A549 treated with AZD9567 at 1 μM for 4 hours (cell line): Measurements from ENCODE around the gene RBM22. TPM values are rescaled to one million over a fixed set of nuclear protein-coding genes. Genes with fewer than 3 reads are reported as not detected.

Experiments
- total RNA-seq: library from RNA; stranded (reverse); fragments of 200-300 nt; extraction: Qiagen RNA extraction; gene quantifications from 5 replicates; pipeline ENCODE4 v1.2.3, GENCODE V29; 2022; ENCODE audit not compliant: insufficient read depth

Gene RBM22
- total RNA-seq = 44.1 to 78.1 TPM (median 46.8 TPM) in 5 replicates

DNA sequence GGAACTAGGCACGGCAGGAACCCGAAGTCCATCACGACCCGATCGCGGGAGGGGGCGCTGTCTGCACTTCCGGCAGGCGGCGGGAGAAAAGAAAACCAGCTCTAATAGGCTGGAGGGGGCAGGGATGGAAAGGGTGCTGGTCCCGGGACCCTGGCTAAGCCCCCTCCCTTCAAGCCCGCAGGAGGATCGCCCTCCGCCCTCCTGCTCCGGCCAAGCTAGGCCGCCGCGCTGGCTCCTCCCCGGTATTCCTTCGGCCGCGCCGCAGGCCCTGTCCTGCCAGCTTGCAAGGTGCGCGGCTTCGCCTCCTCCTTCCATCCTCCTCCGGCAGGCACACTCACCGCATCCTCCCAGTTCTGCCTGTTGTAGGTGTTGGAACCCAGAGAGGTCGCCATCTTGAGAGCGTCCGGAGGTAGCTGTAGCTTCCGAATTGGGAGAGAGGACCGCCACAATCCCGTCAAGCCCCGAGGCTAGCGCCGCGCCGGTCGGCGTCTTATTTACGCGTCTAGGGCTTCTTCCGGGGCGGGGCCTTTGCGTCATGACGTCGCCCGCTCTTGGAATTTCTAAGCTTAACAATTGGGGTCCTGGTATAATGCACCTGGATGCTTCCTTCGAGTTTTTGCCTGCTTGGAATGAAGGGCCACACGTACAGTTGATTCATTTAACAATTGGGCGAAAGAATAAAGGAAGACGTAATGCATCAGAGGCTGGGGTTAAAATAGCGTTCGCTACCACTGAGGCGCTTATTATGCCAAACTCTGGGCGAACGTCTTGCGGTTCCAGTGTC, at the start of gene RBM22:
Gene RBM22 (minus strand): TSS at position 469 of the 784 bp plus-strand sequence. CDS start 77 bp downstream, at position 392.

DNA sequence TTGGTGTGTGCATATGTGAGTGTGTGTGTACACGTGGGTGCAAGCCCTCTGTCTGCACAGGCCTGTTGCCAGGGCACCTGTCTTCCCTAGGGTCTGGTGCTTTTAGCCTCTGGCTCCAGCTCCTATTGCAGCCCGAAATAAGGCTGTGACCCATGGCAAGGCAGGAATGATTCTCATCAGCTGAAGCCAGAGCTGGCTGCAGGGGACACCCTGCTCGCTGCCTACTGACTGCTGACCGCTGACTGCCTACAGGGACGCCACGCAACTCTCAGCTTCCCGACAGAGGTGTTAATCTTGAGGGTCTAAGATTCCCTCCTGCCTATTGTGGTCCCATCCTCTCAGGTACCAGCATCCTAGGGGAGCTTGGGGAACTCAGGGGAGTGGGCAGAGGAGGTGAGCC, 39.8 kb downstream of the RBM22 start, which contains the start of gene MYOZ3:
Gene MYOZ3 (plus strand): TSS at position 166 of the 400 bp plus-strand sequence. CDS start 1,691 bp downstream, outside the sequence.

Other genes with a start within 250 kb of the RBM22 start
- 43.9 to 55.7 TPM (median 53.4 TPM) in 5 replicates for gene NDST1, start 192.9 kb downstream of the RBM22 start, total RNA-seq
- 17.6 to 22.8 TPM (median 19.1 TPM) in 5 replicates for gene SYNPO, start 60.4 kb downstream of the RBM22 start, total RNA-seq
- 0.02 to 0.06 TPM (median 0.02 TPM) in 3 of 5 replicates, not detected in the others for gene MYOZ3, start 39.8 kb downstream of the RBM22 start, total RNA-seq
- 16.1 to 28.5 TPM (median 17.6 TPM) in 5 replicates for gene DCTN4, start 58.0 kb upstream of the RBM22 start, total RNA-seq
- 8.0 to 11.4 TPM (median 9.0 TPM) in 5 replicates for gene SMIM3, start 77.7 kb upstream of the RBM22 start, total RNA-seq
- gene IRGM, start 145.5 kb upstream of the RBM22 start, total RNA-seq = 0.14 to 0.36 TPM (median 0.22 TPM) in 4 of 5 replicates, not detected in the other
- 1.8 to 2.6 TPM (median 2.4 TPM) in 5 replicates for gene ZNF300, start 203.9 kb upstream of the RBM22 start, total RNA-seq